Transverse colon (tissue), 4 donors: Measurements from ENCODE around the gene HSPA14. TPM values are rescaled to one million over a fixed set of nuclear protein-coding genes. Genes with fewer than 3 reads are reported as not detected.

Experiments
- DNase-seq: peaks from one replicate; pipeline ENCODE4 v3.0.0-alpha.2; 2019
- H3K27ac ChIP-seq, 4 donors: fragments of 200-600 bp; sonication (generic); 2 replicates each; pipeline ENCODE4 v1.5.1; 2016 to 2018; ENCODE audit warnings: inconsistent platforms in 4 of 4
- H3K27me3 ChIP-seq: fragments of 200-600 bp; sonication (generic); 2 replicates; pipeline ENCODE4 v1.5.1; 2017; ENCODE audit warnings: inconsistent platforms
- H3K36me3 ChIP-seq, 4 donors: fragments of 200-600 bp; sonication (generic); 2 replicates each; pipeline ENCODE4 v1.5.1; 2017 to 2019; ENCODE audit warnings: inconsistent platforms in 4 of 4
- H3K4me1 ChIP-seq, 4 donors: fragments of 200-600 bp; sonication (generic); 2 replicates each; pipeline ENCODE4 v1.5.1; 2017 to 2020; ENCODE audit warnings: inconsistent platforms in 4 of 4
- H3K4me3 ChIP-seq, 4 donors: fragments of 200-600 bp; sonication (generic); 1 replicate in 1 of 4; 2 replicates in 3 of 4; pipeline versions ENCODE4 v1.5.1 to v1.6.1; 2017 to 2019; ENCODE audit warnings: inconsistent platforms in 4 of 4
- H3K9me3 ChIP-seq, 2 donors: fragments of 200-600 bp; sonication (generic); 2 replicates each; pipeline ENCODE4 v1.5.1; 2017 to 2019; ENCODE audit warnings: inconsistent platforms in 2 of 2
- EP300 ChIP-seq: sonication (generic); formaldehyde crosslinking; IDR thresholded peaks from one replicate; pipeline ENCODE4 v1.6.1; 2017; ENCODE audit warnings: antibody characterized with exemption, low read depth
- POLR2A ChIP-seq: fragments of 450-650 bp; IDR thresholded peaks from one replicate; pipeline ENCODE4 v1.6.1; 2016; ENCODE audit warnings: antibody characterized with exemption, mild to moderate bottlenecking, moderate library complexity
- POLR2AphosphoS5 ChIP-seq, 3 donors: sonication (generic); formaldehyde crosslinking; IDR thresholded peaks; one replicate each; pipeline ENCODE4 v1.6.1; 2016; ENCODE audit warnings: antibody characterized with exemption in 3 of 3
- WGBS, 2 donors: methylation state at CpG; one replicate each; pipeline ENCODE4 v1.1.5; 2018; ENCODE audit warnings: low coverage in 1 of 2; 5-methylcytosine and 5-hydroxymethylcytosine counted together
- in situ Hi-C, 4 donors: fragments of 200-750 bp; cut with MboI; loops; one replicate each; pipeline versions ENCODE4 v1.15.0 to v1.15.1; 2017; ENCODE audit warnings: low sequenced_read_pairs in 3 of 4, low pct_ligation_motif_present in 1 of 4, low pct_unique_long_range_greater_than_20kb in 1 of 4
- intact Hi-C: fragments of 100-400 bp; cut with DNase I; formaldehyde crosslinking; loops from one replicate; pipeline ENCODE4 v1.15.1; 2023; ENCODE audit warnings: low total_unique reads
- total RNA-seq, 4 donors: library from RNA; depleted of rRNA; stranded (reverse); fragments of >200 nt; gene quantifications; one replicate each; pipeline ENCODE4 v1.1.0, GENCODE V29; 2016
- TF ChIP-seq, protein P1 (sequence below), 5 experiments: fragments of 200-600 bp in 3 of 5; fragments of 450-650 bp in 2 of 5; sonication (generic) in 3 of 5; IDR thresholded peaks; 1 replicate in 2 of 5; 2 replicates in 3 of 5; pipeline ENCODE4 v1.5.1; 2016 to 2017; ENCODE audit warnings: antibody characterized with exemption in 5 of 5, inconsistent platforms in 3 of 5, mild to moderate bottlenecking in 2 of 5, moderate library complexity in 1 of 5

The HSPA14 gene
- total RNA-seq, 4 donors from 2014 or later: 6.7 to 15.4 (median 8.7) TPM

DNA sequence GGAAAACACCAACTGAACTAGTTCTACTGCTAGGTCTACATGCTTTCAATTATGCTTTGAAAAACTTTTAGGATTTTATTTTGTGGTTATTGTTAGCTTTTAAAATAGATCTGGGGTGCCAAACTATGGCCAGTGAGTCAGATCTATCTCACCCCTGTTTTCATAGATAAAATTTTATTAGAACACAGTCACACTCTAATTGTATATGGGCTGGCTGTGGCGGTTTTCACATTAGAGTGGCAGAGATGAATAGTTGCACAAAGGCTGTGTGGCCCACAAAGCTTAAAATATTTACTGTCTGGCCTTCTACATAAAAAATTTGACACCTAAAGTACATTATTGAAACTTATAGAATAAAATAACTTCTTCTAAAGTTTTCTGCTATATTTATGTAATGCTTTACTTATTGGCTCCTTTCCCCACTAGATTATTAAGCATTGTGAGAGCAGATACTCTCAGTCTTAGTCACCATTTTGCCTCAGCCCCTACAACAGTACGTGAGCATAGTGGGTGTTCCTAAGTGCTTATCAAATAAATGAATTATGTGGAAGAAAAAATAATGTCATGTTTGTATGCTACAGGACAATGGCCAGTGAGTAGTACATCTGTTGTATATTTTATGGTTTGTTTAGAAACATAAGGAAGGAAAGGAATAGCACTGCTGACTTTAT is 35.1 kb downstream of the HSPA14 start:
- DNase-seq: no peak
- WGBS, 2 donors: 60 to 69% methylated on average over 2 of the region's 2 CpGs
- no peak overlapping the region for H3K27ac ChIP-seq
- in situ Hi-C loops: no loop called here
- no peaks in the 10 kb centered on the region for H3K27me3 ChIP-seq
- no peaks in the 10 kb centered on the region for H3K9me3 ChIP-seq
- TF ChIP-seq POLR2AphosphoS5 (IDR thresholded peaks at IDR 0.05) (no peak), EP300 (no peak), POLR2A (no peak)
- TF ChIP-seq, protein P1, sequence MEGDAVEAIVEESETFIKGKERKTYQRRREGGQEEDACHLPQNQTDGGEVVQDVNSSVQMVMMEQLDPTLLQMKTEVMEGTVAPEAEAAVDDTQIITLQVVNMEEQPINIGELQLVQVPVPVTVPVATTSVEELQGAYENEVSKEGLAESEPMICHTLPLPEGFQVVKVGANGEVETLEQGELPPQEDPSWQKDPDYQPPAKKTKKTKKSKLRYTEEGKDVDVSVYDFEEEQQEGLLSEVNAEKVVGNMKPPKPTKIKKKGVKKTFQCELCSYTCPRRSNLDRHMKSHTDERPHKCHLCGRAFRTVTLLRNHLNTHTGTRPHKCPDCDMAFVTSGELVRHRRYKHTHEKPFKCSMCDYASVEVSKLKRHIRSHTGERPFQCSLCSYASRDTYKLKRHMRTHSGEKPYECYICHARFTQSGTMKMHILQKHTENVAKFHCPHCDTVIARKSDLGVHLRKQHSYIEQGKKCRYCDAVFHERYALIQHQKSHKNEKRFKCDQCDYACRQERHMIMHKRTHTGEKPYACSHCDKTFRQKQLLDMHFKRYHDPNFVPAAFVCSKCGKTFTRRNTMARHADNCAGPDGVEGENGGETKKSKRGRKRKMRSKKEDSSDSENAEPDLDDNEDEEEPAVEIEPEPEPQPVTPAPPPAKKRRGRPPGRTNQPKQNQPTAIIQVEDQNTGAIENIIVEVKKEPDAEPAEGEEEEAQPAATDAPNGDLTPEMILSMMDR (IDR thresholded peaks at IDR 0.05): no peak
- H3K36me3 ChIP-seq: peaks cover 0 to 23% (median 9%) of the 10 kb centered on the region in 4 donors
- intact Hi-C loops: loop anchor here (5.0 kb wide), 1 partner anchor 884 kb away; no protein-coding TSS in a partner anchor
- no peak overlapping the region for H3K4me3 ChIP-seq
- peaks cover 0 to 11% (median 6%) of the 10 kb centered on the region in 4 donors for H3K4me1 ChIP-seq

DNA sequence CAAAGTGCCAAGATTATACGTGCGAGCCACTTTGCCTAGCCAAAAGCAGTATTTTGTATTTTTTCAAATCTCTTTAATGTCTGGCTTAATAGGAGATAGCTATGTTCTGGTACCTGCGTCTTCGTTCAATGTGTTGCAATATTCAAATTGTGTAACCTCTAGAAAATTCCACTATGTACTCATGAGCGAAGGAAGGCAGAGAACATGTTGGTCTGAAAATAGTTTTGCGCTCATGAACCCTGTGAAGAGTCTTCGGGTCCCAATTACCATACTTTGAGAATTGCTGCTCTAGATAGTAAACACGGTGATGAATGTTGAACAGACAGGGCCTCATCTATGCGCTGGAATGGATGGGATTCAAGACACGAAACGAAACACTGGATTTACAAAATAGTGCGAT is 37.8 kb downstream of the HSPA14 start:
- no peak for TF ChIP-seq POLR2AphosphoS5 (IDR thresholded peaks at IDR 0.05)
- no peak for TF ChIP-seq EP300
- no peak for TF ChIP-seq POLR2A
- TF ChIP-seq, protein P1 (IDR thresholded peaks at IDR 0.05): no peak
- no peaks in the 10 kb centered on the region for H3K9me3 ChIP-seq
- no peak for DNase-seq
- peaks cover 0 to 3% (median 0%) of the 10 kb centered on the region in 4 donors for H3K36me3 ChIP-seq
- 95 to 96% methylated on average over 12 of the region's 12 CpGs for WGBS, 2 donors
- no peak overlapping the region for H3K27ac ChIP-seq
- H3K4me3 ChIP-seq: no peak overlapping the region
- peaks cover 6 to 20% (median 10%) of the 10 kb centered on the region in 4 donors for H3K4me1 ChIP-seq
- in situ Hi-C loops: no loop called here
- no peaks in the 10 kb centered on the region for H3K27me3 ChIP-seq
- intact Hi-C loops: no loop called here

DNA sequence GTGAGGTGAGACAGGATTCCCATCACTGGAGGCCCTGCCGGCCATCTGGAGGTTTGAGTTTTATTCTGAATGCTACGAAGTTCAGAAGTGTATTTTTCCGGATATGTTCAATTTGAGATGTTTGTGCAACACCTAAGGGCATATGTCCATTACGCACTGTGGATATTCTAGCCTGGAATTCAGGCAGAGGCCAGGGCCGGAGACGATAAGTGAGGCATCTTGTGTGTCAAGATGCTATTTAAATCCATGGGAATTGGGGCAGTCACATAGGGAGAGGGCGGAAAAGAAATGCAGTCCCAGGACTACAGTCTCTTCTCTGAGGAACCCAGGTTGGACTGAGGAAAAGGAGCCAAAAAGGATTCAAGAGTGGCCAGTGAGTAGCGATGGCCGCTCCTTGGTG is 38.7 kb downstream of the HSPA14 start:
- TF ChIP-seq POLR2A (no peak), EP300 (no peak), POLR2AphosphoS5 (IDR thresholded peaks at IDR 0.05) (no peak)
- TF ChIP-seq, protein P1 (IDR thresholded peaks at IDR 0.05): no peak
- Histone ChIP-seq H3K9me3 (no peaks in the 10 kb centered on the region), H3K36me3 (no peaks in the 10 kb centered on the region), H3K27ac (no peak overlapping the region), H3K27me3 (no peaks in the 10 kb centered on the region), H3K4me1 (peaks cover 6 to 20% (median 10%) of the 10 kb centered on the region in 4 donors), H3K4me3 (no peak overlapping the region)
- WGBS, 2 donors: 90 to 91% methylated on average over 3 to 9 of the region's 9 CpGs
- no peak for DNase-seq
- intact Hi-C loops (no loop called here), in situ Hi-C loops (no loop called here)

DNA sequence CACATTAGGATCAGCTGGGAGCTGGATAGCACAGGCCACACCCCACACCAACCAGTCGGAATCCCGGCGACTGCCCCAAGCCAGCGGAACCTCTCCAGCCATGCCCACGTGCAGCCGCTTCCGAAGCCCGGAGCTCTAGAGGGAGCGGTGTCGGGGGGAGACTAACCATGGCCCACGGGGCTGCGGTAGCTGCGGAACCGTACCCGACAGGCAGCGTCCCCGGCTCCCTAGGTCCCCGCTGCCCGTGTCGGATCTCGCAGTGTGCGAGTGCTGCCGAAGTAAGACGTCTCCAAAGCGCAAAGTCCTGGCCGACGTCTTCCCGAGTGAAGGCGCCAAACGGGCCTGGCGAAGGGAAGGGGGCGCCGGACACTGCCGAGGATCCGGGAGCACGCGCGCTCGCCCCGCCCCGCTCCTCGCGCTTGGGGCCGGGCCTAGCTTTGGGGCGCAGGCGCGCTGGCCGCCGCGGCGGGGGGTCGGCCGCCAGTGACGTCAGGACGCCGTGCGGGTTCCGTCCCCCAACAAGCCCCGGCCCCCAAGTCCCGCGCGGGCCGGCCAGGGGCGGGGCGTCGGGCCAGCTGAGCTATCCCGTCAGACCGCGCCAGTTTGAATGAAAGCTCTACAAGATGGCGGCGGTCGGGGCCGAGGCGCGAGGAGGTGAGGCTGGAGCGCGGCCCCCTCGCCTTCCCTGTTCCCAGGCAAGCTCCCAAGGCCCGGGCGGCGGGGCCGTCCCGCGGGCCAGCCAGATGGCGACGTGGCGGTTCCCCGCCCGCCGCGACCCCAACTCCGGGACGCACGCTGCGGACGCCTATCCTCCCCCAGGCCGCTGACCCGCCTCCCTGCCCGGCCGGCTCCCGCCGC is 40.4 kb downstream of the HSPA14 start, which contains the start of gene SUV39H2:
Gene SUV39H2, plus strand, starts transcription at position 601 of the 858 bp plus-strand sequence. Its CDS starts 23 bp downstream, at position 624.
- Histone ChIP-seq H3K4me3 (peak within 1 kb of the TSS; percentile 70 to 98 (median 83)), H3K36me3 (no peaks in the 10 kb centered on the region), H3K4me1 (peaks cover 6 to 20% (median 10%) of the 10 kb centered on the region in 4 donors), H3K27ac (peak within 1 kb of the TSS; percentile 92 to 100 (median 98)), H3K9me3 (no peaks in the 10 kb centered on the region), H3K27me3 (no peaks in the 10 kb centered on the region)
- TF ChIP-seq POLR2A (peak; percentile 78), EP300 (no peak), POLR2AphosphoS5 (IDR thresholded peaks at IDR 0.05) (peak; percentile 69 to 89 (median 86))
- TF ChIP-seq, protein P1 (IDR thresholded peaks at IDR 0.05): no peak
- in situ Hi-C loops (no loop called here), intact Hi-C loops (no loop called here)
- WGBS, 2 donors: 0% methylated on average over 35 of the region's 102 CpGs; no CpG with 5 or more reads in 1 of the 2 donors
- DNase-seq: peak; percentile 97
